ENCODE data around the gene ZNF862.
"Not testable (repeated sequence)": the region's sequence is repeated elsewhere in the genome, so short reads cannot be mapped to it uniquely, and the experiment has no call there.

Gene ZNF862

DNA sequence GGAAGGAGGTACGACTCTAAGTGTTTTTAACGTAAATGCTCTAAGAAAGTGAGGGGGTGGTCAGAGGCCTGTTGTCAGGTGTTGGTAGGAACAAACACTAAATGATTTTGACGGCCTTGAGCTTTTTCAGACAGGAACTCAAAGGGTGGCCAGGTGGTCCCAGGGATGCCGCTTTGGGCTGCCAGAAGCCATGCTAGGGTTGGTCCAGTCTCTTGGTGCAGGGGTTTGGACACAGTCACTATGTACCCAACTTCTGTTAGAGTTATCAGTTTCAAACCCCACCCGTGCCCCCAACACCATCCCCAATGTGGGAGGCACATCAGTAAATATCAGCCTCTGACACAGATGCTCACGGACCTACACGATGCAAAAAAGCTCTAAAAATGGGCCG, 44.9 kb downstream of the ZNF862 start:
- DNase-seq: no peak

- peak; percentile 25 for DNase-seq
Measured at GRCh38 chr7:149883452-149883861, 45.3 kb downstream of the ZNF862 start.

DNA sequence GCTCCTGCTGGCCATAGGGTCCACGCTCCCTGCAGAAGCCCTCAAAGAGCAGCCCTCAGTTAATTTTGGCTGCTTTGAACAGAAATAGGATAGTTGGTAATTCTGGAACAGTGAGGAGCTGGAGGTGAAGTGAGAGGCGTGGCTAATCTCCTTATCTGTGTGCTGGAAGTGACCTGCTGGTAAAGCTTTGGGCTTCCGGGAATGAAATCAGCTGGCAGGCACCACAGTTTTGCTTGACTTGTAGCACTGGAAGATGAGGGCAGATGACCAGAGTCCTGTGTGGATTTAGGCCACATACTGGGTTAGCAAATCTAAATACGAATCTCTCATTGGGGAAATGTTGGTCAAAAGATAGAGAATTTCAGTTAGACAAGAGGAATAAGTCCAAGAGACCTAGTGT, 45.8 kb downstream of the ZNF862 start:
- DNase-seq: no peak

GRCh38 chr7:149884541-149884940, 46.4 kb downstream of the ZNF862 start:
- DNase-seq: no peak

- no peak for DNase-seq
Measured at GRCh38 chr7:149885191-149886017, 47.2 kb downstream of the ZNF862 start.

DNA sequence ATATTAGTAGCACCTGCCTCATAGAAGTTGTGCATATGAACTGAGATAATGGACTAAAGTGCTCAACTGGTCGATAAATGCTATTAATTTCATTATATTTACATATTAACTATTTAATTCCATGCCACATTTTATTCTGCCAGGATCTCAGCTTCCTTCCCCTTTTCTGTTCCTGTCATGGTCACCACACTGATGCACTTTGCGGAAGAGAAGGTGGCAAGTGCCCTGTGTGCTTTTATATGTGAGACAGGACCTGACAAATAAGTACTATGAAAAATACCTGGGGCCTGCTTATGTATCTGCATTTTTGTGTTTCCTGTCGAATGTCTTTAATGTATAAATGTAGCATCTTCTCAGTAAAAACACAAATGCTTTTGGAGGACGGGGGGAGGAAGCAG, 47.8 kb downstream of the ZNF862 start:
- DNase-seq: peak; percentile 5

GRCh38 chr7:149887311-149887710, 49.1 kb downstream of the ZNF862 start:
- no peak for DNase-seq

GRCh38 chr7:149890715-149891114, 52.5 kb downstream of the ZNF862 start:
- DNase-seq: not testable (repeated sequence)

GRCh38 chr7:149894957-149895356, 56.8 kb downstream of the ZNF862 start:
- DNase-seq: not testable (repeated sequence)

DNA sequence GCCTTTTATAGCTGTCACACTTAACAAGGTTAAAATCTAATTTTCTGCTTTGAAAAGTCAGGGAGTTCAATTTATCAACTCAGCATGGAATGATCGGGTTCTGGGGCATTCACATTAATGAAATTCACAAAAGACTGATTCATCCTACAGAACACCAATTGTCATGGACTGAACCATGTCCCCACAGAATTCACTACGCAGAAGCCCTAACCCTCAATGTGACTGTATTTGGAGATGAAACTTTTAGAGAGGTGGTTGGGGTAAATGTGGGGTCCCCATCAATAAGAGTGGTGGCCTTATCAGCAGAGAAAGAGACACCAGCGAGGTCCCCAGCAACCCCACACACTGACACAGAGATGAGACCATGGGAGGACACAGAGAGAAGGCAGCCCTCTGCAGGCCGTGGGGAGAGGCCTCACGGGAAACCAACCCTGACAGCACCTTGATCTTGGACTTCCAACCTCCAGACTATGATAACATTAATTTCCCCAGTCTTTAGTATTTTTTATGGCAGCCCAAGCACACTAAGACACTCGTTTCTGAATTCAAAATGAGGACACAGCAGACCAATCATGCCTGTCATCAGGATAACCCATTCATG, 69.7 kb downstream of the ZNF862 start:
- DNase-seq: not testable (repeated sequence)

- DNase-seq: not testable (repeated sequence)
Measured at GRCh38 chr7:149910219-149910618, 72.0 kb downstream of the ZNF862 start.

- DNase-seq: not testable (repeated sequence)
Measured at GRCh38 chr7:149912126-149912525, 74.0 kb downstream of the ZNF862 start.

Measured in GDM1 (cell line).